GM19452 (cell line): Measurements from ENCODE around the gene CTDSPL.
"Not testable (repeated sequence)": the region's sequence is repeated elsewhere in the genome, so short reads cannot be mapped to it uniquely, and the experiment has no call there.

Experiments used
- ATAC-seq: cut with Tn5 transposase; IDR thresholded peaks from one replicate; pipeline ENCODE4 v1.9.1; 2021; ENCODE audit not compliant: unreplicated experiment

CTDSPL gene

DNA sequence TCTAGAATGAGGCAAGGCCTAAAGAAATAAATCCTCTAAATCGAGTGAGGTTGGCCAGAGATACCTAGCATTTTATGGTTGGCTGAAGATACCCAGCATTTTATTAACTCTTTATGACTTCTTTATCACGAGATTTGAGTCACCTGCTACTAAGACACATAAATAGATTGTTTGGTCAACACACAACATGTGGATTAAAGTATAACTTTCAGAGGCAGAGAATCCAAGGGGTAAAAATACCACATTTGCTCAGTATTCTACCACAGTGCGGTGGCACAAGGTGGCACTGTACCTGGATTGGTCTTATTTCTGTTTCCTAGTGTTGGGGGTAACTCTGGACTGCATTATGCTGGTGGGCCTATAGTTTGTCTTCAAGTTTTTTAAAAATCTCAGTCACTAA is 102.0 kb downstream of the CTDSPL start:
- no peak for ATAC-seq

DNA sequence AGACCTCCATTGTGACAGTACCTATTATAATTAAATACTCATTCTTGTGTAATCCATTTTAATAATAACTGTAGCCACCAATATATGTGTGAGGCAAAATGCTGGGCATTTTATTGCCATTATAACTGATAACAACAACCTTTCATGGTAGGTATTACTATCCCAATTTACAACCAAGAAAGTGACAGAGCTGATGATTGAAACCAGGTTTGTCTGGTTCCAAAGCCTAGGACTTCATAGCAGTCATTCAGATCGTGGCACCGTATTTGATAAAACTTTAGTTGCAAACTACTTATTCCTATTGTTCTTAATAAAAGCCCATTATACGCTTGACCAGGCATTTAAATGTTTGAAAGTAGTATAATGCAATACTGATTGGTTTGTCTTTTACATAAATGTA is 102.5 kb downstream of the CTDSPL start:
- ATAC-seq, result no peak

DNA sequence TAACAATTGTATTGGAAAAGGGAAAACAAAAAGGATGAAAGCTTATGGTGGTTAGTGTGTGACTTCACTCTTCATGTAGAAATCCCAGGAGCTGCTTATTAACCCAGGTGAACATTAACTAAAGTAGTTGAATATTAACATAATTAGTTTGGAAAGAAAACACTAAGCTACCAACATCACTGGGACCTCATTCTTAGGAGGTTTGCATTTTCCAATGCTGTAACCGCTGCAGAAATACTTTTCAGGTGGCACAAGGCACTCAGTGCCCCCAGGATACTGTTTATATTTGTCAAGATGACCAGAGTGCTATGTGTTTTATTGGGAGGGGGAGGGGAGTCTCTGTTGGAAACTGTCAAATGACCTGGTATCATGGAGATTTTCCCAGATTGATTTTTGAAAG is 103.0 kb downstream of the CTDSPL start:
- ATAC-seq, result no peak

DNA sequence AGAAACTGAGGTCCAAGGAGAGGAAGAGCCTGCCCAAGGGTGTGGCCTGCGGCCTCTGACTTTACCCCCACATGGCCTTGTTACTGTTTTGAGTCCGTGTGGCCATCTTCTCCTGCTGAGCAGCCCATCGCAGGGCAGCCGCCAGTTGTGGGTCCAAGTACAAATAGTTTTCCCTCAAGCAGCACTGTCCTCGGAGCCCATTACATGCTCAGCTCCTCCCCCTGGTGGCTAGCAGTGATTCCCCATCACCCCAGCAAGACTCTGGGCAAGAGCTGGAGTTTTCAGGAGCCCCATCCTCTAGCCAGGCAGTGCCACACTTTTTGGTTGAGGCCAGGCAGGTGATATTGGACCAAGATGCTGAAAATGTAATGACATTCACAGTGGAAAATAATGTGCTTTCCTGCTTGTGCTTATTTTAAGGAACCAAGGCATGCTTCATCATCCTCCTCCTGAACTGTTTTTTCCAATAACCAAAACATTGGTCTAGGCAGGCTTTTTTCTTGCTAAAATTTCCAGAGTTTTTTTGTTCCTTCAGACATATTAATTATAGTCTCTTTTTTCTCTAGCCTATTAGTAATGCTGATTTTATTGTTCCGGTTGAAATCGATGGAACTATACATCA is 105.7 kb downstream of the CTDSPL start:
- ATAC-seq, result peak; percentile 65

DNA sequence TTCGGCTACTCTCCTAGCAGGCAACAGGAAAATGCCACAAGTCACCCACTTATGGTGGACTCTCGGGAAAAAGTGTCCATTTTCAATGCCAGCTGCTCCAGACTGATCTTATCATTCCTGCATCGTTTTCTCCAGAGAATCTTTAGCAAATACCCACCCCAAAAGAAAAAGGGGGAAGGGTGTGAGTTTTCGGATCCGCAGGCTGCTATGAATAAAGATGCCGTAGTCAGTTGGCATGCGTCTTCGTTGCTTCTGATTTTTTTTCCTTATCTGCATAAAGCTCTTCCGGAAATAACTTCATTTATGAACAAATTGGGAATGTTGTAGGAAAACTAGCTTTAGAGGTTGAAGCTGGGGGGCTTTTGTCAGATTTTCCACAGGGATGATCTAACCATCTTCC is 106.5 kb downstream of the CTDSPL start:
- ATAC-seq, result no peak

DNA sequence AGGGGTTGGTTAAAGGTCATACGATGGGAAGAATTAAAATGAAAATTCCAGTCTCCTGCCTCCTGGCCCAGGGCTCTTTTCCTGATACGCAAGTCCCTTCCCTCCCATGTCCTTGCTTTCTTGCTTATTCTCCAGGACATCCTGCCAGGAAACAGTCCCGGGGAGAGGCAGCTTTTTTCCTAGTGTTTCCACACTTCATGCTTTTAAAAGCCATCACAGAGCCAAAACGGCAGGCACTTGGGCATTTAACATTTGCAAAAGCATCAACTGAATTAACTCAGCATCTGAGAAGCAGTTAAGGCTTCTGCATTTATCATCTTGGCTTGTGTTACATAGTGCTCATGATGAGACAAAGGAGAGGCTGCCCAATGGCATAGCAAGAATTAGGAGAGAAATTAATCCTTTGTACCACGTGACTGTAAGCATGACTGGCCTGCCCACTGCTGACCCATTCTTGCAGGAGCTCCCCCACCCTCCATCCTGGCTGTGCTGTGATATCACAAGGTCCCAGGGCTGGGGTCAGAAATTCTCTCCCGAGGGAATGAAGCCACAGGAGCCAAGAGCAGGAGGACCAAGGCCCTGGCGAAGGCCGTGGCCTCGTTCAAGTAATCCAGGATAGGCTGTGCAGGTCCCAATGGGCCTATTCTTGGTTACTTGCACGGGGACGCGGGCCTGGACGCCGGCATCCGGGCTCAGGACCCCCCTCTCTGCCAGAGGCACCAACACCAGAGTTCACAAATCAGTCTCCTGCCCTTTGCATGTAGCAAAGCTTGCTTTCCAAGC is 107.3 kb downstream of the CTDSPL start:
- no peak for ATAC-seq

DNA sequence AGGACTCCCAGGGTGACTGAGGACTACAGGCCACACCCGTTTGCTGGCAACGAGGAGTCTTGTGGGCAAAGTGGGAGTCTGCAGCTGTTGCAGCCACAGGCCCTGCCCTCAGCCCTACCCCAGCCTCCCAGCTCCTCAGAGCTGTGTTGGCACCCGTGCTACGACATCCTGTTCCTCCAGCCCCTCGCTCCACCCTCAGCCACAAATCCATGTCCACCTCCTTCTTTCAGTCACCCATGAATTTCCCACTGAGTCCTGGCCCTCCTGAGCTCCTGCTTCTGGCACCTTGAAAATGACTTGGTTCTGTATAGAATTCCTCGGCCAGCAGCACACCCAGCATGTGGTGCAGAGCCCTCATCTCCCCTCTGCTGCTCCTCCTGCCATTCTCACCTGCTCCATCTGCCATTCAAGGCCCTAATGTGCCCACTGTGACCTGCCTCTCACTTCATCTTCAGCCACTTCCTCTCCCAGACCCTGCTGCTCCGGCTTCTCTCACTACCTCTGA is 108.0 kb downstream of the CTDSPL start:
- no peak for ATAC-seq

DNA sequence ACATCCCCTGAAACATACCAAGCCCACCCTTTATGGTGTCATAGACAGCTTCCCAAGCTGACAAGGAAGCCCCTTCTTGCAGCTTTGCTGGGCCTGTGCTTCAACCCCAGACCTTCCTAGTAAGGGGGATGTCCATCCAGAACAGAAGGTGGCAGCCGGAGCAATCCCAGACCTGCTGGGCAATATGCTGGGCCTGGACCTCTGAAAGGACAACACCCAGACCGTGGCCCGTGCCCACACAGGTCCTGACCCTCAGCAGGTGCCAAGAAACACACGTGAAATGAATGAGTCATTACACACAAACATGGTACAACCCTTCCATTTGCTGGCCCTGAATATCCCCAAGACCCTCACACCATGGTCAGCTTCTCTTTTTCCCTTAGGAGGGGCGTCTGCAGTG is 109.1 kb downstream of the CTDSPL start:
- ATAC-seq, result no peak

DNA sequence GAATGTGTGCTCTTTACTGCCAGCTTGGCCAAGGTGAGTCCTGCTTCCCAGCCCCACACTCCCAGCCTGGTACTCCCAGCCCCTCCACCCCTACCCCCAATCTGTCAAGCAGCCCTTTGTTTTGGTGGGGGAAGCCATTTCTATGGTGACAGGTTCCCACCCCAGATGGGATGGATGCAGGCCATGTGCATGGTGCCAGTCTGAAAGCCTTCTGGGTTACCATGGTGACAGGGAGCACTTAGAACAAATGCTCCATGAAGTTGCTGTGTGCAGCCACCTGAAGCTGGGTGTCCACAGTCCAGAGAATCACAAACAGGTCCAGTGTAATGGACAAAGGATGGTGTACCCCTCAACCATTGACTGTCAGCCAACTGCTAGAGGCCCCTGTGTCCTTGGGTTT is 109.8 kb downstream of the CTDSPL start:
- no peak for ATAC-seq

DNA sequence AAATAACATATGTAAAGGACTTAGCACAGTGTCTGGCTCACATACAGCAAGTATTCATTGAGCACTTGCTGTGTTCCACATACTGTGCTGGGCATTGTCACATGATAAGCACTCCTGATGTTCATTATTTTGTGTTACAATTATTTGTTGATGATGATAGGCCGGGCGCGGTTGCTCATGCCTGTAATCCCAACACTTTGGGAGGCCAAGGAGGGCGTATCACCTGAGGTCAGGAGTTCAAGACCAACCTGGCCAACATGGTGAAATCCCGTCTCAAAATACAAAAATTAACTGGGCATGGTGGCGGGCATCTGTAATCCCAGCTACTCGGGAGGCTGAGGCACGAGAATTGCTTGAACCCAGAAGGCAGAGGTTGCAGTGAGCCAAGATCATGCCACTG is 110.4 kb downstream of the CTDSPL start:
- ATAC-seq, result not testable (repeated sequence)

DNA sequence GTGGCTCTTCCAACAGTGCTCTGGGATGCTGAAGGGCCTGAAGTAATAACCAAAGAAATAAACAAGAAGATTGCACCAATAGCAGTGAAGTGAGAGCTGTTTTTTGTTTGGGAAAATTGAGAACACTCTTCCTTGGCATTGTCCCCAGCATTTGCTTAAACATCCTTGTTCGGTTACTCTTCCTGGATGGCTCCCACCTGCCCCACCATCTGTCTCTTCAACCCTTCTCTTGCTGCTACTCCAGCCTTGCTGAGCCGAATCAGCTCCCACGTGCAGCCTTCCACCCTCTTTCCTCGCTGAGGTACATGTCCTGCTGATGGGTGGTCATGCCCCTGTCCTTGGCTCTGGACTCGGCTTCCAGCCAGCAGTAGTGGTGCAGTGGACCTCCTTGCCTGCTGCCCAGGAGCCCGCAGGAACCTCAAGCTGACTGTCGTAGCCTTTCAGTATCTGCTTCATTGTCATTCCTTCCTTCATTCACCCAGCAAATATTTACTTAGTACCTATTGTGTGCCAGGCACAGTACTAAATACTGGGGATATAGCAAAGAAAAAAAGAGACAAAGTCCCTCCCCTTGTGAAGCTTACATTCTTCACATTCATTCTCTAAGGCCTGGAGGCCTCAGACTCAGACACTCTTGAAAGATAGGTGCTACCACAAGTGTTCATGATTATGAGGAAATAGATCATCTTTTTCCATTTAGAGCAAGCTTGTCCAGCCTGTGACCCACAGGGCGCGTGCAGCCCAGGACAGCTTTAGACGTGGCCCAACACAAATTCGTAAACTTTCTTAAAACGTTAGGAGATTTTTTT is 111.8 kb downstream of the CTDSPL start:
- no peak for ATAC-seq

DNA sequence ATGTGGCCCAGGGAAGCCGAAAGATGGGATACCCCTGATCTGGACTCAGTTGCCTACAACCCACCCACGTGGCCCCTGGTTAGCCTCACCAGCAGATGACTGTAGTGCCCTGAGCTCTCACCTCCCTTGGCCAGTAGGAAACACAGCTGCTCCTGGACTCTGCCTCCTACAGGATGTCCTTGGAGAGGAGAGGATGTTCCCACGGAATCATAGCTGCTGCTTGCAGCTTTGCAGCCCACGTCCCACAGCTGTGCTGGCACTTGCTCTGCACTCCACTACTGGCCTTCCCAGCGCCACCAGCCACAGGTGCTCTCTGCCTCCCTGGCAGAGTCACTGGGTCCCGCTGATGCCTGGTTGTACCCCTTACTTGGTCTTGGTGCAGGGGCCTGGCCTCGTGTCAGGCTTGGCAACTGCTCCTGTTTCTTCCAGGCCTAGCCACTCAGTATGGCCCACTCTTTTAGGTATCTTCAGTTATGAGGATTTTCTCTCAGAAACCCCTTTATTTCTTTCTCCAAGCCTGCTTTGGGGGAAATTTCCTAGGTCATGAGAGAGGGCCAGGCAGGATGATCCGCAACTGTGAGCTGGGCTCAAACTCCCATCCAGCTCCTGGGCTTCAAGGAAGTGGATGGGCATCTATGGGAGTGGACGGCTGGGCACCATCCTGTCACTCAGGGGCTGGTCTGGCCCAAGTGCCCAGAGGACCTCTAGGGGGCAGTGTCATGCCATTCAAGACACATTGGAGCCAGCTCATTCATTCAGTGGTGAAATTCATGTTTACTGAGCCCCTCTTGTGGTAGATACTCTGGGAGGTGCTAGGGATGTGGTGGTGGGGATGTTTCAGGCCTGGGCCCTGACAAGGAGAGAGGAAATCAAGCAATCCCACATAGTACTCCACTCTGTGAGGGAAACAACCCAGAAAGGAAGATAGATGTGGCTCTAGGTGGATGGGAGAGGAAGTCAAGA is 112.7 kb downstream of the CTDSPL start:
- ATAC-seq, result peak; percentile 92

DNA sequence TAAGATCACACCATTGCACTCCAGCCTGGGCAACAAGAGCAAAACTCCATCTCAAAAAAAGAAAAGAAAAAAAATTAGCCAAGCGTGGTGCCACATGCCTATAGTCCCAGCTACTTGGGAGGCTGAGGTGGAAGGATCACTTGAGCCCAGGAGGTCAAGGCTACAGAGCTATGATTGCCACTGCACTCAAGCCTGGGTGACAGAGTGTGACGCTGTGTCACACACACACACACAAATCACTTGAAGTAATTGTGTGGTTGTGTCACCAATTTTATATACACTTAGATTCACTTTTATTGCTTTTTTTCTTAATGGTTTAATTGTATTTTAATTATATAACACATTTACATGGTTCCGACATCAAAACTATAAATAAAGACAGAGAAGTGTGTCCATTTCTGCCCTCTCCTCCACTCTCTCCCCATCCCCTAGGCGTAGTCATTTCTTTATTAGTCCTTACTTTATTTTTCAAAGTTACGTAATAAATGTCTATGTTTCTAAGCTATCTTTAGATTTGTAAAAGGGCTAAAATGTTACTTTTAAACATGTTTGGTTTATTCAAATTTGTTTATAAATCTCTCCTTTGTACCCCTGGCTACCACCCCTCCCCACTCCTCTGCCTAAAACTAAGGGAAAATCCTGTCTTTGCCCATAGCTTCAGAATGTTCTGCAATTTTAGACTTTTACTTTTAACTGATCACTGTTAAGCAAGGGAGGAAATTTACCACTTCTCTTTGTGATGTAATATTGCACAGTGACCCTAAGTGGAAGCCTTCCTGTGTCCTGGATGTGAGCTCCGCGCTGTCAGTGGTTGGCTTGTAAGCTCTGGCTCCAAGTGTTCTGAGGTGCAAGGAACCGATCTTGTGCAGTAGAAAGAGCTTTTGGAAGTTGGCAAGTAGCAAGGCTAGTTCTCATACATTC is 118.1 kb downstream of the CTDSPL start:
- no peak for ATAC-seq

DNA sequence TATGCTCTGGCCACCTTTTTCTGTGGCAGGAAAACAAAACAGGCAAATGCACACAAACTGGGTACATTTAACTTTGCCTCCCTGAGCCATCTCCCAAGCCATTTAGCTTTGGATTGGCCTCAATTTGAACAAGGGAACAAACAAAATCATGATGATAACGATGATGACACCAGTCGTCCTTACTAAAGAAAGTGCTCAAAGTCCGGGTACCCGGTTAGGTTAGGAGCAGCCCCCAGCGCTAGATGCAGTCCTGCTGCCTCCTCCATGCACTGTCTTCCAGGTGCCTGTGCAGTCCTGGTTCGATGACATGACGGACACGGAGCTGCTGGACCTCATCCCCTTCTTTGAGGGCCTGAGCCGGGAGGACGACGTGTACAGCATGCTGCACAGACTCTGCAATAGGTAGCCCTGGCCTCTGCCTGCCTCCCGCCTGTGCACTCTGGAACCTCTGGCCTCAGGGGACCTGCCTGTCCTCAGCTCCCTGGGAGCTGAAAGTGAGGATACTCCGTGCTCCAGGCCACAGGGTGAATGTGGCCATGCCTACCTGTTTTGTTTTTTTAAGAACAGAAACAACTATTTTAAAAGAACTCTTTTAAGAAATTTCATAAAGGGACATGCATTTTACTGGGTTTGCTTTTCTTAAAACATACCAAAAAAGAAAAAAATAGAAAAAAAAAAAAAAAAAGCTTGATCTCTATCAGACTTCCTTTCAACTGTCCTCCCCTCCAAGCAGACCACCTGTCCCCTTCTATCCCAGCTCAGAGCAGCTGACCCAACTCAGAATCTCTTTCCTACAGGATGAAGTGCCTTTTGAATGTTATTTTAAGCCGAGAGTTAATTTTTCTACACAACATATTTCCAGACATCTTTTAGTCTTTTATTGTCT is 119.0 kb downstream of the CTDSPL start:
- ATAC-seq, result no peak

DNA sequence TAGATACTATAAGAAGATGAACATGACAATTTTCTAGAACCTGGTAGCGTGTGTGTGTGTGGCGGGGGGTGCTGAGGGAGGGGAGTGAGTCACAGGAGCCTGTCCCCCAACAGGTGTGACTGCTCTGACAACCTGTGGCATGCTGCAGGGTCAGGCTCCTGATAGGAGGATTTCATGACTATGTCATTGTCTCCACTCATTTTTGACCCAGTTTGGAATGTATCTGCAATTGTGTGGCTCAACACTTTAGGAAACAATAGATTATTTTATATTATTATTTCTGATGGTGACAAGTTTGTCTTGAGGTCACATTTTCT is 119.6 kb downstream of the CTDSPL start:
- no peak for ATAC-seq

DNA sequence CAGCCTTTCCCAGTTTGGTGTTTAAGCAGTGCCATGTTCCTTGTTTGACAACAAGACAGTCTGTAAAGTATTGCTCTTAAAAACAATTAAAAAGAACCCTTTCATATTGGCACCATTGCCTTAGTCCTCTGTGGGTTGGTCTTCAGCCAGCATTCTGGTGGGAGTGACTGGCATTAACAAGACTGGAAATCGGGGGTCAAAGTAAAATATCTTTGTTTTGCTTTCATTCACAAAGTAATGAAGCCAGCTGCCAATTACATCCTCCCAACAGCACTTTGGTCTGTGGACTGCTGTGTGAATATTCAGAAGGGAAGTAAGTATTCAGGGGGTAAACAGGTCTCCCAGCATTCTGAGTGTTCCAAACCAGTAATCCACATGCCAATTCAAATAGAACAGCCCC is 120.7 kb downstream of the CTDSPL start:
- ATAC-seq, result no peak

DNA sequence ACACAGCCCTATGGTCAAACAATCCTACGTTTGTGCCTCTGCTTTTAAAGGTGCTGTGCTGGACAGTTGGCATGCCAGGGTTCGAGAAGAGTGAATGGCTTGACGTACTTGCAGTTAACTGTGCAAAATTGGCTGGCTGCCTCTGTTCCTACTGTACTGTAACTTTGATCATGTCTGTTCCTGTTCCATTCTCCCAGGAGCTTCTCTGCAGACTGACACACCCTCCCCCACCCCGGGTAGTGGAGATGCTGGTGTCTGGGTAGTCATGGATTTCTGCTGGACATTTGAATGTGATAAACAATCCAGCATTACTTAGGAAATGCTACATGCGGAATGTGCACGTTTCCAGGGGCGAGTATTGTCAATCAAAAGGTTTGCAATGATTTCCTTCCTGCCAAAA is 122.4 kb downstream of the CTDSPL start:
- no peak for ATAC-seq

DNA sequence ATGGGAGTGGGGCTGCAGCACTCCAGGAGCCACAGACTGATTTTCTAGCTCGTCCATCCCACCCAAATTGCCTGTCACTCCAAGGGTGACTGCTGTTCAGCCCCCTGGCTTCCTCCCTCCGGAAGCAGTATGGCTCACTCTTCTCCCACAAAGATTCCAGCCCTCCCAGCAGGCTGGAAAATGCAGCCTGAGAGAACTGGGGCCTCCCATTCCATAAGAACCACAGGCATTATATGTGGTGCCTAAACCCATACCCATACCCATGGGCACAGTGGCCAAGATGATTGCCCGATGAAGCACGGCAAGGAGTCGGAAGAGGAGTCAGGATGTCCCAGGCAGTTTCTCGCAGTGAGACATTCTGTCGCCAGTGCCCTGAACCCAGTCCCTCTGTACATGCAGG is 122.9 kb downstream of the CTDSPL start:
- no peak for ATAC-seq
